ENCODE results near the gene MIS12.

DNA sequence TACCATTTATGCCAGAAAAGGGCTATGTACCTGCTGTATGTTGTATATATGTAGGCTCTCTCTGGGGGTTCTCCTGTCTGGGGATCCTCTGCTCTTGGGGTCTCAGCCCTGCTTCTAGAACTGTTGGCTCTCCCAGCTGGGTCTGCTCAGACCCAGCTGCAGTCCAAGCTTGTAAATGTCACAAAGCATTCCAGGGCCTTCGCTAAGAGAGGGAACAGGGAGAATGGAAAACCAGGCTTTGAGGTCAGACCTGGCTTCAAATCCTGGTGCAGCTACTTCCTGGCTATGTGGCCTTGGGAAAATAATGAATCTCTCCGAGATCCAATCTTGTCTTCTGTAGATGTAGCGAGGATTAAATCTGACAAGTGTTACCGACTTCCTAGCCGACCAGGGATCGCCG is 54.0 kb downstream of the MIS12 start:
- no peak for TF ChIP-seq CTCF (IDR thresholded peaks at IDR 0.05; ENCODE audit: low read length)
- TF ChIP-seq EZH2 (IDR thresholded peaks at IDR 0.05; ENCODE audit: borderline replicate concordance, low read length) = no peak

Data from OCI-LY1 (cell line).